Activated naive CD4-positive, alpha-beta T cell treated with anti-CD3 and anti-CD28 coated beads, Interleukin-2, amount 50 U/mL, for 24 hours (primary cell): ENCODE measurements around the gene ATP6V1G2.
A peak's percentile ranks its signal among the peaks of the same experiment; 100 is the strongest.
"Not testable (repeated sequence)": the region's sequence is repeated elsewhere in the genome, so short reads cannot be mapped to it uniquely, and the experiment has no call there.

ENCODE experiments used
- H3K27ac Mint-ChIP-seq: one replicate; pipeline ENCODE4 v1.8.0; 2021; ENCODE audit warnings: mild to moderate bottlenecking, mixed read lengths
- H3K27me3 Mint-ChIP-seq: one replicate; pipeline ENCODE4 v1.8.0; 2021; ENCODE audit warnings: mixed read lengths
- H3K36me3 Mint-ChIP-seq: one replicate; pipeline ENCODE4 v1.8.0; 2021; ENCODE audit warnings: mixed read lengths
- H3K4me1 Mint-ChIP-seq: one replicate; pipeline ENCODE4 v1.8.0; 2021; ENCODE audit warnings: mixed read lengths
- H3K4me3 Mint-ChIP-seq: one replicate; pipeline ENCODE4 v1.8.0; 2021; ENCODE audit warnings: mild to moderate bottlenecking, mixed read lengths
- H3K9me3 Mint-ChIP-seq: one replicate; pipeline ENCODE4 v1.8.0; 2021; ENCODE audit warnings: mixed read lengths

ATP6V1G2 gene

GRCh38 chr6:31529329-31530150, 16.9 kb downstream of the ATP6V1G2 start:
- H3K4me1 Mint-ChIP-seq: peaks cover 20% of the 10 kb centered on the region
- no peaks in the 10 kb centered on the region for H3K9me3 Mint-ChIP-seq
- H3K27me3 Mint-ChIP-seq: no peaks in the 10 kb centered on the region
- H3K27ac Mint-ChIP-seq: no peak overlapping the region
- H3K36me3 Mint-ChIP-seq: peaks cover 7% of the 10 kb centered on the region
- H3K4me3 Mint-ChIP-seq: no peak overlapping the region

GRCh38 chr6:31528821-31529328, 17.5 kb downstream of the ATP6V1G2 start, which contains the start of gene MCCD1:
MCCD1 (plus strand) TSS chr6:31528962; CDS start chr6:31529015, 53 bp downstream.
- Mint-ChIP-seq H3K27ac (no peak within 1 kb of the TSS), H3K4me1 (peaks cover 20% of the 10 kb centered on the region), H3K9me3 (no peaks in the 10 kb centered on the region), H3K36me3 (peaks cover 7% of the 10 kb centered on the region), H3K4me3 (no peak within 1 kb of the TSS), H3K27me3 (no peaks in the 10 kb centered on the region)

GRCh38 chr6:31528307-31528777, 18.1 kb downstream of the ATP6V1G2 start:
- H3K36me3 Mint-ChIP-seq: peaks cover 6% of the 10 kb centered on the region
- no peaks in the 10 kb centered on the region for H3K9me3 Mint-ChIP-seq
- peaks cover 19% of the 10 kb centered on the region for H3K4me1 Mint-ChIP-seq
- H3K4me3 Mint-ChIP-seq: no peak overlapping the region
- no peaks in the 10 kb centered on the region for H3K27me3 Mint-ChIP-seq
- no peak overlapping the region for H3K27ac Mint-ChIP-seq

- Mint-ChIP-seq H3K4me1 (peaks cover 8% of the 10 kb centered on the region), H3K4me3 (no peak overlapping the region), H3K27me3 (no peaks in the 10 kb centered on the region), H3K9me3 (no peaks in the 10 kb centered on the region), H3K36me3 (no peaks in the 10 kb centered on the region), H3K27ac (no peak overlapping the region)
These were observed 20.3 kb downstream of the ATP6V1G2 start for GRCh38 chr6:31525932-31526591.

GRCh38 chr6:31525553-31525931, 20.9 kb downstream of the ATP6V1G2 start:
- Mint-ChIP-seq H3K27ac (no peak overlapping the region), H3K27me3 (no peaks in the 10 kb centered on the region), H3K4me1 (peaks cover 5% of the 10 kb centered on the region), H3K9me3 (no peaks in the 10 kb centered on the region), H3K4me3 (no peak overlapping the region), H3K36me3 (no peaks in the 10 kb centered on the region)

- Mint-ChIP-seq H3K27ac (no peak overlapping the region), H3K27me3 (no peaks in the 10 kb centered on the region), H3K36me3 (no peaks in the 10 kb centered on the region), H3K4me3 (no peak overlapping the region), H3K4me1 (no peaks in the 10 kb centered on the region), H3K9me3 (no peaks in the 10 kb centered on the region)
These were observed 24.6 kb downstream of the ATP6V1G2 start for GRCh38 chr6:31521835-31522234.

- H3K4me3 Mint-ChIP-seq: no peak overlapping the region
- H3K9me3 Mint-ChIP-seq: no peaks in the 10 kb centered on the region
- peaks cover 2% of the 10 kb centered on the region for H3K36me3 Mint-ChIP-seq
- no peaks in the 10 kb centered on the region for H3K27me3 Mint-ChIP-seq
- no peaks in the 10 kb centered on the region for H3K4me1 Mint-ChIP-seq
- no peak overlapping the region for H3K27ac Mint-ChIP-seq
These were observed 32.8 kb downstream of the ATP6V1G2 start for GRCh38 chr6:31513456-31514165.

GRCh38 chr6:31510007-31510406, 36.4 kb downstream of the ATP6V1G2 start:
- H3K27me3 Mint-ChIP-seq: no peaks in the 10 kb centered on the region
- peaks cover 2% of the 10 kb centered on the region for H3K36me3 Mint-ChIP-seq
- peaks cover 7% of the 10 kb centered on the region for H3K4me1 Mint-ChIP-seq
- no peak overlapping the region for H3K4me3 Mint-ChIP-seq
- H3K27ac Mint-ChIP-seq: no peak overlapping the region
- H3K9me3 Mint-ChIP-seq: no peaks in the 10 kb centered on the region

GRCh38 chr6:31509036-31509435, 37.4 kb downstream of the ATP6V1G2 start:
- H3K27me3 Mint-ChIP-seq, H3K4me3 Mint-ChIP-seq, H3K9me3 Mint-ChIP-seq, H3K4me1 Mint-ChIP-seq, H3K36me3 Mint-ChIP-seq, H3K27ac Mint-ChIP-seq: not testable (repeated sequence)

GRCh38 chr6:31502586-31502985, 43.8 kb downstream of the ATP6V1G2 start:
- no peaks in the 10 kb centered on the region for H3K27me3 Mint-ChIP-seq
- no peak overlapping the region for H3K4me3 Mint-ChIP-seq
- H3K27ac Mint-ChIP-seq: no peak overlapping the region
- H3K9me3 Mint-ChIP-seq: no peaks in the 10 kb centered on the region
- no peaks in the 10 kb centered on the region for H3K36me3 Mint-ChIP-seq
- peaks cover 55% of the 10 kb centered on the region for H3K4me1 Mint-ChIP-seq

GRCh38 chr6:31499648-31500047, 46.8 kb downstream of the ATP6V1G2 start:
- peaks cover 71% of the 10 kb centered on the region for H3K4me1 Mint-ChIP-seq
- not testable (repeated sequence) for H3K4me3 Mint-ChIP-seq, H3K9me3 Mint-ChIP-seq, H3K36me3 Mint-ChIP-seq, H3K27ac Mint-ChIP-seq, H3K27me3 Mint-ChIP-seq

- H3K4me1 Mint-ChIP-seq: peaks cover 70% of the 10 kb centered on the region
- no peaks in the 10 kb centered on the region for H3K9me3 Mint-ChIP-seq
- H3K27me3 Mint-ChIP-seq: no peaks in the 10 kb centered on the region
- H3K36me3 Mint-ChIP-seq: no peaks in the 10 kb centered on the region
- peak overlapping the region; percentile 94 for H3K4me3 Mint-ChIP-seq
- peak overlapping the region; percentile 93 for H3K27ac Mint-ChIP-seq
These were observed 47.7 kb downstream of the ATP6V1G2 start for GRCh38 chr6:31498748-31499147.

GRCh38 chr6:31497531-31498476, 48.6 kb downstream of the ATP6V1G2 start, which contains the start of gene MICB:
MICB (plus strand) TSS chr6:31498145; CDS start chr6:31498194, 49 bp downstream.
- H3K36me3 Mint-ChIP-seq: no peaks in the 10 kb centered on the region
- no peaks in the 10 kb centered on the region for H3K27me3 Mint-ChIP-seq
- H3K27ac Mint-ChIP-seq: peak within 1 kb of the TSS; percentile 93
- H3K4me3 Mint-ChIP-seq: peak within 1 kb of the TSS; percentile 94
- no peaks in the 10 kb centered on the region for H3K9me3 Mint-ChIP-seq
- H3K4me1 Mint-ChIP-seq: peaks cover 67% of the 10 kb centered on the region

- Mint-ChIP-seq H3K4me3 (peak overlapping the region; percentile 91), H3K4me1 (peaks cover 65% of the 10 kb centered on the region), H3K27ac (peak overlapping the region; percentile 75)
- H3K27me3 Mint-ChIP-seq, H3K36me3 Mint-ChIP-seq, H3K9me3 Mint-ChIP-seq: not testable (repeated sequence)
These were observed 49.6 kb downstream of the ATP6V1G2 start for GRCh38 chr6:31496826-31497225.

- Mint-ChIP-seq H3K9me3 (no peaks in the 10 kb centered on the region), H3K4me1 (peaks cover 55% of the 10 kb centered on the region), H3K36me3 (no peaks in the 10 kb centered on the region), H3K4me3 (peak overlapping the region; percentile 79), H3K27ac (peak overlapping the region; percentile 75), H3K27me3 (no peaks in the 10 kb centered on the region)
These were observed 50.8 kb downstream of the ATP6V1G2 start for GRCh38 chr6:31495580-31495979.
